Right lobe of liver (tissue), 4 donors: ENCODE measurements around the gene LYPD3.

ENCODE experiments used
- CTCF ChIP-seq, 4 donors: fragments of 200-600 bp in 3 of 4; fragments of 450-650 bp in 1 of 4; IDR thresholded peaks; one replicate each; pipeline versions ENCODE4 v1.5.1 to v1.8.0; 2016 to 2022; ENCODE audit warnings: antibody characterized with exemption in 4 of 4, mild to moderate bottlenecking in 2 of 4
- POLR2A ChIP-seq: fragments of 450-650 bp; IDR thresholded peaks from one replicate; pipeline ENCODE4 v1.6.1; 2017; ENCODE audit warnings: antibody characterized with exemption, mild to moderate bottlenecking
- donor health status: DM: no; HTN: no; CAD: no.
- donor health status: DM: no; HTN: no; CAD: no.
- donor health status: DM: no; HTN: yes; CAD: no.

- TF ChIP-seq CTCF (IDR thresholded peaks at IDR 0.05) (no peak), POLR2A (no peak)
These were observed 1.9 kb downstream of the LYPD3 start for GRCh38 chr19:43463381-43464133.
